Skeletal muscle satellite cell (primary cell): ENCODE data around the gene CCDC136.

Experiments used
- H3K27me3 ChIP-seq: 2 replicates; pipeline ENCODE4 v1.7.0; 2013; ENCODE audit warnings: low read length; ENCODE audit not compliant: control insufficient read depth, insufficient read depth
- H3K36me3 ChIP-seq: 2 replicates; pipeline ENCODE4 v1.7.0; 2013; ENCODE audit warnings: mild to moderate bottlenecking, control low read depth, low read length; ENCODE audit not compliant: insufficient read depth
- H3K4me1 ChIP-seq: 2 replicates; pipeline ENCODE4 v1.7.0; 2013; ENCODE audit warnings: low read length; ENCODE audit not compliant: control insufficient read depth, insufficient read depth
- H3K4me2 ChIP-seq: 2 replicates; pipeline ENCODE4 v1.7.0; 2013; ENCODE audit warnings: mild to moderate bottlenecking, low read length
- H3K4me3 ChIP-seq: 2 replicates; pipeline ENCODE4 v1.7.0; 2013; ENCODE audit warnings: low read length
- H3K9ac ChIP-seq: 2 replicates; pipeline ENCODE4 v1.7.0; 2013; ENCODE audit warnings: mild to moderate bottlenecking, low read depth, low read length, moderate library complexity
- H3K9me3 ChIP-seq: replicated peaks from 2 replicates; pipeline ENCODE4 v1.7.0; 2013; ENCODE audit warnings: mild to moderate bottlenecking, control low read depth, low read length

Gene CCDC136

GRCh38 chr7:128836729-128837348 is 45.1 kb downstream of the CCDC136 start:
- H3K4me2 ChIP-seq = peak overlapping the region; percentile 65
- peaks cover 58% of the 10 kb centered on the region for H3K4me1 ChIP-seq
- H3K4me3 ChIP-seq = no peak overlapping the region
- peaks cover 66% of the 10 kb centered on the region for H3K36me3 ChIP-seq
- peak overlapping the region; percentile 66 for H3K9ac ChIP-seq
- no peaks in the 10 kb centered on the region for H3K27me3 ChIP-seq
- H3K9me3 ChIP-seq = no peaks in the 10 kb centered on the region

- Histone ChIP-seq H3K9me3 (no peaks in the 10 kb centered on the region), H3K4me1 (peaks cover 56% of the 10 kb centered on the region), H3K36me3 (peaks cover 72% of the 10 kb centered on the region), H3K4me2 (no peak overlapping the region), H3K4me3 (no peak overlapping the region), H3K27me3 (no peaks in the 10 kb centered on the region), H3K9ac (no peak overlapping the region)
These were observed 45.8 kb downstream of the CCDC136 start for GRCh38 chr7:128837521-128837921.

- Histone ChIP-seq H3K9ac (no peak overlapping the region), H3K36me3 (peaks cover 79% of the 10 kb centered on the region), H3K4me2 (no peak overlapping the region), H3K4me3 (no peak overlapping the region), H3K4me1 (peaks cover 50% of the 10 kb centered on the region), H3K27me3 (no peaks in the 10 kb centered on the region), H3K9me3 (no peaks in the 10 kb centered on the region)
These were observed 46.5 kb downstream of the CCDC136 start for GRCh38 chr7:128838109-128838779.

- Histone ChIP-seq H3K4me2 (no peak overlapping the region), H3K27me3 (no peaks in the 10 kb centered on the region), H3K9me3 (no peaks in the 10 kb centered on the region), H3K4me3 (no peak overlapping the region), H3K9ac (no peak overlapping the region), H3K4me1 (peaks cover 41% of the 10 kb centered on the region), H3K36me3 (peaks cover 88% of the 10 kb centered on the region)
These were observed 47.4 kb downstream of the CCDC136 start for GRCh38 chr7:128838981-128839731.

GRCh38 chr7:128839751-128840177 is 48.0 kb downstream of the CCDC136 start:
- Histone ChIP-seq H3K9ac (no peak overlapping the region), H3K9me3 (no peaks in the 10 kb centered on the region), H3K27me3 (no peaks in the 10 kb centered on the region), H3K4me2 (no peak overlapping the region), H3K36me3 (peaks cover 94% of the 10 kb centered on the region), H3K4me1 (peaks cover 36% of the 10 kb centered on the region), H3K4me3 (no peak overlapping the region)

GRCh38 chr7:128840326-128841170 is 48.8 kb downstream of the CCDC136 start:
- no peak overlapping the region for H3K4me3 ChIP-seq
- peaks cover 97% of the 10 kb centered on the region for H3K36me3 ChIP-seq
- H3K27me3 ChIP-seq = no peaks in the 10 kb centered on the region
- H3K4me1 ChIP-seq = peaks cover 28% of the 10 kb centered on the region
- H3K9me3 ChIP-seq = no peaks in the 10 kb centered on the region
- H3K9ac ChIP-seq = no peak overlapping the region
- H3K4me2 ChIP-seq = no peak overlapping the region

GRCh38 chr7:128841171-128841690 is 49.5 kb downstream of the CCDC136 start:
- H3K9me3 ChIP-seq = no peaks in the 10 kb centered on the region
- no peak overlapping the region for H3K9ac ChIP-seq
- peaks cover 97% of the 10 kb centered on the region for H3K36me3 ChIP-seq
- H3K4me2 ChIP-seq = no peak overlapping the region
- peaks cover 21% of the 10 kb centered on the region for H3K4me1 ChIP-seq
- H3K4me3 ChIP-seq = no peak overlapping the region
- no peaks in the 10 kb centered on the region for H3K27me3 ChIP-seq

- no peak overlapping the region for H3K4me2 ChIP-seq
- peaks cover 97% of the 10 kb centered on the region for H3K36me3 ChIP-seq
- no peak overlapping the region for H3K4me3 ChIP-seq
- H3K9me3 ChIP-seq = no peaks in the 10 kb centered on the region
- no peaks in the 10 kb centered on the region for H3K27me3 ChIP-seq
- peaks cover 14% of the 10 kb centered on the region for H3K4me1 ChIP-seq
- H3K9ac ChIP-seq = no peak overlapping the region
These were observed 50.3 kb downstream of the CCDC136 start for GRCh38 chr7:128841921-128842673.

- H3K27me3 ChIP-seq = no peaks in the 10 kb centered on the region
- H3K36me3 ChIP-seq = peaks cover 97% of the 10 kb centered on the region
- H3K4me3 ChIP-seq = no peak overlapping the region
- peaks cover 14% of the 10 kb centered on the region for H3K4me1 ChIP-seq
- no peak overlapping the region for H3K4me2 ChIP-seq
- H3K9me3 ChIP-seq = no peaks in the 10 kb centered on the region
- no peak overlapping the region for H3K9ac ChIP-seq
These were observed 51.2 kb downstream of the CCDC136 start for GRCh38 chr7:128842674-128843641.
